ENCODE results near the gene FOXO1.

The FOXO1 gene

GRCh38 chr13:40640202-40640601, 26.2 kb downstream of the FOXO1 start:
- TF ChIP-seq Cebpa-rat (IDR thresholded peaks at IDR 0.05), result no peak
- H3K4me2 ChIP-seq, result peak overlapping the region; percentile 74
- H4K20me1 ChIP-seq, result peaks cover 100% of the 10 kb centered on the region
- peaks cover 9% of the 10 kb centered on the region for H3K36me3 ChIP-seq
- peak overlapping the region; percentile 28; the same call in 1 of the 2 replicates for H3K27ac ChIP-seq
- H3K27me3 ChIP-seq, result no peaks in the 10 kb centered on the region
- no peak overlapping the region for H3K4me3 ChIP-seq
- peaks cover 82% of the 10 kb centered on the region for H3K4me1 ChIP-seq
- H3K9ac ChIP-seq, result no peak overlapping the region
- no peaks in the 10 kb centered on the region for H3K9me3 ChIP-seq

GRCh38 chr13:40639221-40639681, 27.2 kb downstream of the FOXO1 start:
- Histone ChIP-seq H3K27ac (no peak overlapping the region), H3K4me1 (peaks cover 74% of the 10 kb centered on the region), H3K36me3 (peaks cover 9% of the 10 kb centered on the region), H3K9me3 (no peaks in the 10 kb centered on the region), H4K20me1 (peaks cover 100% of the 10 kb centered on the region), H3K27me3 (no peaks in the 10 kb centered on the region), H3K4me2 (peak overlapping the region; percentile 37; the same call in 1 of the 2 replicates), H3K9ac (no peak overlapping the region), H3K4me3 (no peak overlapping the region)
- no peak for TF ChIP-seq Cebpa-rat (IDR thresholded peaks at IDR 0.05)

- Histone ChIP-seq H3K9ac (no peak overlapping the region), H4K20me1 (peaks cover 100% of the 10 kb centered on the region), H3K9me3 (peaks cover under 1% of the 10 kb centered on the region; the same call in 1 of the 2 replicates), H3K4me3 (no peak overlapping the region), H3K27me3 (no peaks in the 10 kb centered on the region), H3K27ac (no peak overlapping the region), H3K4me2 (peak overlapping the region; percentile 37), H3K4me1 (peaks cover 68% of the 10 kb centered on the region), H3K36me3 (peaks cover 9% of the 10 kb centered on the region)
- TF ChIP-seq Cebpa-rat (IDR thresholded peaks at IDR 0.05), result no peak
These were observed 28.8 kb downstream of the FOXO1 start for GRCh38 chr13:40637643-40638042.

GRCh38 chr13:40635315-40635995, 31.0 kb downstream of the FOXO1 start:
- Histone ChIP-seq H3K9me3 (peaks cover 8% of the 10 kb centered on the region; the same call in 1 of the 2 replicates), H3K9ac (no peak overlapping the region), H3K4me2 (no peak overlapping the region), H3K27me3 (no peaks in the 10 kb centered on the region), H3K36me3 (peaks cover 9% of the 10 kb centered on the region), H4K20me1 (peaks cover 92% of the 10 kb centered on the region), H3K4me1 (peaks cover 65% of the 10 kb centered on the region), H3K4me3 (no peak overlapping the region), H3K27ac (no peak overlapping the region)
- TF ChIP-seq Cebpa-rat (IDR thresholded peaks at IDR 0.05), result no peak

- H3K27me3 ChIP-seq, result no peaks in the 10 kb centered on the region
- TF ChIP-seq Cebpa-rat (IDR thresholded peaks at IDR 0.05), result no peak
- H4K20me1 ChIP-seq, result peaks cover 92% of the 10 kb centered on the region
- H3K4me3 ChIP-seq, result no peak overlapping the region
- no peak overlapping the region for H3K27ac ChIP-seq
- no peak overlapping the region for H3K4me2 ChIP-seq
- H3K4me1 ChIP-seq, result peaks cover 50% of the 10 kb centered on the region
- peaks cover 8% of the 10 kb centered on the region; the same call in 1 of the 2 replicates for H3K9me3 ChIP-seq
- peaks cover 15% of the 10 kb centered on the region for H3K36me3 ChIP-seq
- no peak overlapping the region for H3K9ac ChIP-seq
These were observed 33.5 kb downstream of the FOXO1 start for GRCh38 chr13:40632915-40633314.

- Histone ChIP-seq H3K4me2 (no peak overlapping the region), H4K20me1 (peaks cover 92% of the 10 kb centered on the region)
These were observed 34.8 kb downstream of the FOXO1 start for GRCh38 chr13:40631605-40632004.

GRCh38 chr13:40629678-40630384, 36.6 kb downstream of the FOXO1 start:
- H4K20me1 ChIP-seq, result peaks cover 92% of the 10 kb centered on the region
- H3K27me3 ChIP-seq, result no peaks in the 10 kb centered on the region
- peaks cover 8% of the 10 kb centered on the region; the same call in 1 of the 2 replicates for H3K9me3 ChIP-seq
- H3K4me2 ChIP-seq, result peak overlapping the region; percentile 78
- H3K4me1 ChIP-seq, result peaks cover 46% of the 10 kb centered on the region
- TF ChIP-seq Cebpa-rat (IDR thresholded peaks at IDR 0.05), result no peak
- peak overlapping the region; percentile 64 for H3K27ac ChIP-seq
- peaks cover 27% of the 10 kb centered on the region for H3K36me3 ChIP-seq
- no peak overlapping the region for H3K9ac ChIP-seq
- no peak overlapping the region for H3K4me3 ChIP-seq

More at GRCh38 chr13:40631605-40632004, 34.8 kb downstream of the FOXO1 start:
- Histone ChIP-seq H3K27ac (no peak overlapping the region), H3K27me3 (no peaks in the 10 kb centered on the region), H3K36me3 (peaks cover 27% of the 10 kb centered on the region), H3K9ac (no peak overlapping the region), H3K4me1 (peaks cover 50% of the 10 kb centered on the region), H3K4me3 (no peak overlapping the region), H3K9me3 (peaks cover 8% of the 10 kb centered on the region; the same call in 1 of the 2 replicates)
- TF ChIP-seq Cebpa-rat (IDR thresholded peaks at IDR 0.05), result no peak

- Histone ChIP-seq H3K36me3 (peaks cover 22% of the 10 kb centered on the region), H3K4me1 (peaks cover 41% of the 10 kb centered on the region), H3K27me3 (no peaks in the 10 kb centered on the region), H3K4me3 (no peak overlapping the region), H3K9me3 (0 out of 2 replicates have a peak, but pooled peaks cover 1% of the 10 kb centered on the region), H4K20me1 (peaks cover 94% of the 10 kb centered on the region), H3K27ac (no peak overlapping the region), H3K4me2 (peak overlapping the region; percentile 28; the same call in 1 of the 2 replicates), H3K9ac (no peak overlapping the region)
- TF ChIP-seq Cebpa-rat (IDR thresholded peaks at IDR 0.05), result no peak
These were observed 39.5 kb downstream of the FOXO1 start for GRCh38 chr13:40626977-40627376.

- Histone ChIP-seq H3K36me3 (peaks cover 22% of the 10 kb centered on the region), H3K9me3 (no peaks in the 10 kb centered on the region), H3K4me1 (peaks cover 38% of the 10 kb centered on the region), H4K20me1 (peaks cover 98% of the 10 kb centered on the region), H3K27ac (no peak overlapping the region), H3K9ac (no peak overlapping the region), H3K27me3 (no peaks in the 10 kb centered on the region), H3K4me3 (no peak overlapping the region), H3K4me2 (peak overlapping the region; percentile 28; the same call in 1 of the 2 replicates)
- TF ChIP-seq Cebpa-rat (IDR thresholded peaks at IDR 0.05), result no peak
These were observed 39.9 kb downstream of the FOXO1 start for GRCh38 chr13:40626561-40626960.

GRCh38 chr13:40624986-40625385, 41.5 kb downstream of the FOXO1 start:
- H3K4me2 ChIP-seq, result no peak overlapping the region

More at GRCh38 chr13:40624986-40625385, 41.5 kb downstream of the FOXO1 start:
- Histone ChIP-seq H4K20me1 (peaks cover 97% of the 10 kb centered on the region), H3K4me1 (peaks cover 22% of the 10 kb centered on the region), H3K9me3 (peaks cover 13% of the 10 kb centered on the region; the same call in 1 of the 2 replicates), H3K36me3 (peaks cover 34% of the 10 kb centered on the region), H3K27ac (no peak overlapping the region), H3K9ac (no peak overlapping the region), H3K27me3 (no peaks in the 10 kb centered on the region), H3K4me3 (no peak overlapping the region)
- TF ChIP-seq Cebpa-rat (IDR thresholded peaks at IDR 0.05), result no peak

Data from BLaER1 (cell line).